ENCODE results near the gene UMPS.

DNA sequence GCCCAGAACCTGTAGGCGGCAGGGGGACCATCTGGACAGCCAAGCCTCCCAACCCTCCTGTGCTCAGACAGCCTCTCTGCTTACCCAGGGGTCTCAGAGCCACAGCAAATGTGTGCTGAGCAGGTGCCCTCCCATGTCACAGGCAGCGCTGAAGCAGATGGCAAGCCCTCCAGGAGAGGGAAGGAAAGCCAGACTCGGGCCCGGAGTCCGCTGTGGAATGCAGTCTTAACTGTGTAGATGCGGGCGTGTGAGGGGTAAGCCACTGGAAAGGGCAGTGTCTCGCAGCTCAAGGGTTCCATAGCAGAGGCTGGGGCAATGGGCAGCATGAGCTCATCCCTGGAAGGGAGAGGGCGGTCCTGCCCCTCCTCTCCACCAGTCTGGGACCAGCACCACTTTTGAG lies 45.6 kb downstream of the UMPS start:
- TF ChIP-seq, protein P1, sequence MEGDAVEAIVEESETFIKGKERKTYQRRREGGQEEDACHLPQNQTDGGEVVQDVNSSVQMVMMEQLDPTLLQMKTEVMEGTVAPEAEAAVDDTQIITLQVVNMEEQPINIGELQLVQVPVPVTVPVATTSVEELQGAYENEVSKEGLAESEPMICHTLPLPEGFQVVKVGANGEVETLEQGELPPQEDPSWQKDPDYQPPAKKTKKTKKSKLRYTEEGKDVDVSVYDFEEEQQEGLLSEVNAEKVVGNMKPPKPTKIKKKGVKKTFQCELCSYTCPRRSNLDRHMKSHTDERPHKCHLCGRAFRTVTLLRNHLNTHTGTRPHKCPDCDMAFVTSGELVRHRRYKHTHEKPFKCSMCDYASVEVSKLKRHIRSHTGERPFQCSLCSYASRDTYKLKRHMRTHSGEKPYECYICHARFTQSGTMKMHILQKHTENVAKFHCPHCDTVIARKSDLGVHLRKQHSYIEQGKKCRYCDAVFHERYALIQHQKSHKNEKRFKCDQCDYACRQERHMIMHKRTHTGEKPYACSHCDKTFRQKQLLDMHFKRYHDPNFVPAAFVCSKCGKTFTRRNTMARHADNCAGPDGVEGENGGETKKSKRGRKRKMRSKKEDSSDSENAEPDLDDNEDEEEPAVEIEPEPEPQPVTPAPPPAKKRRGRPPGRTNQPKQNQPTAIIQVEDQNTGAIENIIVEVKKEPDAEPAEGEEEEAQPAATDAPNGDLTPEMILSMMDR (IDR thresholded peaks at IDR 0.05; ENCODE audit: insufficient read depth, low read depth, low read length), result no peak
- no peak for TF ChIP-seq EZH2 (IDR thresholded peaks at IDR 0.05; ENCODE audit: insufficient read depth, low read length)
